HCT116 (cell line): Measurements from ENCODE around the gene MAP4K2. TPM values are rescaled to one million over a fixed set of nuclear protein-coding genes. Genes with fewer than 3 reads are reported as not detected.

ENCODE experiments used
- ATAC-seq: fragments of 200-7000 bp; cut with Tn5 transposase; 2 replicates; pipeline ENCODE4 v1.9.1; 2020; ENCODE audit warnings: mild to moderate bottlenecking, moderate library complexity
- BruUV-seq: library from RNA; stranded (reverse); fragments of 400-500 nt; replicated peaks from 2 replicates; lab custom pipeline; 2021; lab: Mats Ljungman, UMichigan
- CTCF ChIA-PET: fragments of 300-600 bp; sonication (Branson Sonifier 250); formaldehyde crosslinking; loops from one replicate; lab custom pipeline; 2021; ENCODE audit warnings: antibody characterized with exemption; lab: Charles Lee
- POLR2A ChIA-PET: fragments of 300-600, 350-600 bp; sonication (Branson Sonifier 250); formaldehyde crosslinking; loops from one replicate; lab custom pipeline; 2021; ENCODE audit warnings: antibody characterized with exemption; lab: Charles Lee
- RAD21 ChIA-PET, 2 experiments: fragments of 300-600 bp; sonication (Branson Sonifier 250); formaldehyde crosslinking; loops; one replicate each; lab custom pipeline; 2023; ENCODE audit warnings: low total read pairs in 2 of 2; ENCODE audit not compliant: uncharacterized antibody in 2 of 2, unreplicated experiment in 2 of 2, low non-redundant PET in 1 of 2; lab: Charles Lee
- DNase-seq: peaks from one replicate; pipeline ENCODE4 v3.0.0-alpha.2; 2010; ENCODE audit warnings: low read depth, low spot score
- H2AFZ ChIP-seq: fragments of 200-600 bp; shearing (Covaris generic), sonication (generic); 2 replicates; pipeline ENCODE4 v1.6.1; 2017; ENCODE audit warnings: low read depth, mixed run types, mixed read lengths, antibody characterized with exemption, low read length; ENCODE audit not compliant: poor library complexity, severe bottlenecking
- H3K27ac ChIP-seq: 2 replicates; pipeline ENCODE4 v1.5.1; 2012; ENCODE audit warnings: low read depth, low read length
- H3K27me3 ChIP-seq: fragments of 200-600 bp; sonication (generic); 2 replicates; pipeline ENCODE4 v1.6.1; 2016; ENCODE audit warnings: mixed run types, low read length, mixed read lengths; ENCODE audit not compliant: insufficient read depth
- H3K36me3 ChIP-seq, 2 experiments: fragments of 200-500 bp in 1 of 2; fragments of 200-600 bp in 1 of 2; sonication (Bioruptor generic) in 1 of 2; sonication (generic) in 1 of 2; 2 replicates each; pipeline versions ENCODE4 v1.5.1 to v1.6.1; 2014 to 2016; ENCODE audit warnings: low read length in 2 of 2, inconsistent platforms in 1 of 2, mixed read lengths in 1 of 2, mixed run types in 1 of 2; ENCODE audit not compliant: insufficient read depth in 2 of 2, control insufficient read depth in 1 of 2
- H3K4me1 ChIP-seq, 2 experiments: fragments of 200-600 bp in 1 of 2; sonication (generic) in 1 of 2; 2 replicates each; pipeline versions ENCODE4 v1.5.1 to v1.6.1; 2012 to 2017; ENCODE audit warnings: low read length in 2 of 2, inconsistent platforms in 1 of 2, mild to moderate bottlenecking in 1 of 2, mixed read lengths in 1 of 2, mixed run types in 1 of 2, moderate library complexity in 1 of 2; ENCODE audit not compliant: insufficient read depth in 2 of 2, control insufficient read depth in 1 of 2
- H3K4me2 ChIP-seq: fragments of 200-600 bp; sonication (generic); 2 replicates; pipeline ENCODE4 v1.6.1; 2017; ENCODE audit warnings: mixed run types, low read length, mixed read lengths
- H3K4me3 ChIP-seq, 2 experiments: fragments of 200-600 bp in 1 of 2; sonication (generic) in 1 of 2; replicated peaks in 1 of 2; 2 replicates each; pipeline ENCODE4 v1.5.1; 2011 to 2016; ENCODE audit warnings: low read length in 2 of 2, control low read depth in 1 of 2, low read depth in 1 of 2, mild to moderate bottlenecking in 1 of 2, mixed read lengths in 1 of 2, mixed run types in 1 of 2
- H3K79me2 ChIP-seq: fragments of 200-600 bp; sonication (generic); 2 replicates; pipeline ENCODE4 v1.6.1; 2017; ENCODE audit warnings: mild to moderate bottlenecking, mixed run types, low read length, moderate library complexity, mixed read lengths; ENCODE audit not compliant: insufficient read depth
- H3K9ac ChIP-seq: fragments of 200-600 bp; sonication (generic); 2 replicates; pipeline ENCODE4 v1.6.1; 2016; ENCODE audit warnings: low read length, mixed read lengths
- H3K9me2 ChIP-seq: fragments of 200-600 bp; sonication (generic), shearing (Covaris generic); 2 replicates; pipeline ENCODE4 v1.6.1; 2017; ENCODE audit warnings: mixed run types, mild to moderate bottlenecking, moderate library complexity; ENCODE audit not compliant: insufficient read depth
- H3K9me3 ChIP-seq, 2 experiments: fragments of 200-500 bp in 1 of 2; fragments of 200-600 bp in 1 of 2; sonication (Bioruptor generic) in 1 of 2; sonication (generic) in 1 of 2; 2 replicates each; pipeline ENCODE4 v1.6.1; 2014 to 2017; ENCODE audit warnings: low read length in 2 of 2, mixed read lengths in 2 of 2, inconsistent platforms in 1 of 2, low read depth in 1 of 2, mild to moderate bottlenecking in 1 of 2, mixed run types in 1 of 2, moderate library complexity in 1 of 2; ENCODE audit not compliant: control insufficient read depth in 1 of 2, insufficient read depth in 1 of 2
- H4K20me1 ChIP-seq: fragments of 200-600 bp; sonication (generic), shearing (Covaris generic); 2 replicates; pipeline ENCODE4 v1.6.1; 2017; ENCODE audit warnings: mixed run types, mild to moderate bottlenecking, moderate library complexity; ENCODE audit not compliant: insufficient read depth
- ATF3 ChIP-seq: IDR thresholded peaks from 2 replicates; pipeline ENCODE4 v1.6.1; 2012
- EGR1 ChIP-seq: IDR thresholded peaks from 2 replicates; pipeline ENCODE4 v1.6.1; 2012; ENCODE audit warnings: low read depth
- EZH2phosphoT487 ChIP-seq: fragments of 200-600 bp; IDR thresholded peaks from 2 replicates; pipeline ENCODE4 v1.6.1; 2018; ENCODE audit warnings: antibody characterized with exemption, borderline replicate concordance
- FOSL1 ChIP-seq: IDR thresholded peaks from 2 replicates; pipeline ENCODE4 v1.6.1; 2012; ENCODE audit warnings: low read depth
- JUND ChIP-seq: IDR thresholded peaks from 2 replicates; pipeline ENCODE4 v1.6.1; 2012
- POLR2AphosphoS5 ChIP-seq: IDR thresholded peaks from 2 replicates; pipeline ENCODE4 v1.6.1; 2011; ENCODE audit warnings: mild to moderate bottlenecking, low read depth, low read length, moderate library complexity
- RAD21 ChIP-seq: IDR thresholded peaks from 2 replicates; pipeline ENCODE4 v1.6.1; 2012; ENCODE audit warnings: low read depth, mild to moderate bottlenecking
- REST ChIP-seq: IDR thresholded peaks from 2 replicates; pipeline ENCODE4 v1.6.1; 2012; ENCODE audit warnings: low read depth
- SRF ChIP-seq: IDR thresholded peaks from 2 replicates; pipeline ENCODE4 v1.6.1; 2012; ENCODE audit warnings: low read depth
- TCF7L2 ChIP-seq: IDR thresholded peaks from 2 replicates; pipeline ENCODE4 v1.7.0; 2011; ENCODE audit warnings: borderline replicate concordance, inconsistent platforms; ENCODE audit not compliant: insufficient read depth, insufficient read length; ENCODE audit errors: extremely low read depth
- ZFX ChIP-seq: fragments of 450-650 bp; IDR thresholded peaks from 2 replicates; pipeline ENCODE4 v1.6.1; 2017
- intact Hi-C: fragments of 100-400 bp; cut with micrococcal nuclease; formaldehyde crosslinking; loops from 2 replicates; pipeline ENCODE4 v1.10.0; 2022
- total RNA-seq: library from RNA; stranded (reverse); gene quantifications from one replicate; pipeline ENCODE4 v1.2.1, GENCODE V29; 2021; ENCODE audit not compliant: unreplicated experiment
- TF ChIP-seq, protein P1 (sequence below): IDR thresholded peaks from 2 replicates; pipeline ENCODE4 v1.6.1; 2011; ENCODE audit warnings: mild to moderate bottlenecking, low read length, moderate library complexity; ENCODE audit not compliant: insufficient replicate concordance; ENCODE audit errors: extremely low read depth

Gene MAP4K2
- total RNA-seq, 1 experiment from 2014 or later = 44.2 TPM

DNA sequence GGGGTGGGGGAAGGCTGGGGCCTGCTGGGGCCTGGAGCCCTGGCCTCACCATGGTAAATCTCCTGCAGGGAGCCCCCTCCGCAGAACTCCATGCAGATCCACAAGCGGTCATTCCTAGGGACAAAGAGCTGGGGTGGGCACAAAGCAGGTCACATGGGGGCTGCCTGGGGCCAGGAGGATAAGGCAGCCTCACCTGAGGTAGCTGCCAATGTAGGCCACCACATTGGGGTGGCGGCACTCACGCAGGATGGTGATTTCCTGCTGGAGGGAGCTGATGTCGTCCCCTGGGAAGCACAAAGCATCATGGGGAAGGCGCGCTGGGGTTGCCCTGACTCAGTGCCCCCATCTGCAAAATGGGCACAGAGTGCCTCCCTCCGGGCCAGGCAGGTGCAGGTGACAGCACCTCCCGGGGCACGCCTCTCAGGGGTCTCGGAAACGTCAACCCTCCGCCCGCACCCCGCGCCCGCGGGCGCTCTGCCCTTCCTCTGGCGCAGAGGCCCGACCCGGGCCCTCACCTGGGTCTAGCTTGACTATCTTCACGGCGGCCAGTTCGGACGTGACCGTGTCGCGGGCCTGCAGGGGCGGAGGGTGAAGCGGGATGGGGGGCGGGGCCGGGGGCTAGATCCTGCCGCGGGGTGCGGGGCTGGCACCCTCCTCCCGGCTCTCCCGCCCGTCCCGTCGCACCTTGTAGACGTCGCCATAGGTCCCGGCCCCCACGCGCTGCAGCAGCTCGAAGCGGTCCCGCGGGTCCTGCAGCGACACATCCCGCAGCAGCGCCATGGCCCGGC, 450 bp downstream of the MAP4K2 start:
- RAD21 ChIA-PET = interaction anchor here in 1 of 2 experiments (0.6 kb wide), 1 partner anchor 9 kb away, joined by 4 read pairs; no protein-coding TSS in a partner anchor

More for the DNA sequence above, 450 bp downstream of the MAP4K2 start:
- DNase-seq (no peak), ATAC-seq (peak; percentile 52)
- H3K79me2 ChIP-seq = no peaks in the 10 kb centered on the region; the same call in 1 of the 2 replicates
- peaks cover under 1 to 10% of the 10 kb centered on the region in 2 experiments; a peak in 2 of 4 replicates for H3K36me3 ChIP-seq
- POLR2A ChIA-PET = interaction anchor here (1.0 kb wide), 1 partner anchor 12 kb away, joined by 6 read pairs; no protein-coding TSS in a partner anchor
- H2AFZ ChIP-seq = no peak overlapping the region
- H3K9ac ChIP-seq = peak overlapping the region; percentile 73
- H3K4me1 ChIP-seq = peaks cover 28 to 53% of the 10 kb centered on the region in 2 experiments
- no peaks in the 10 kb centered on the region for H3K27me3 ChIP-seq
- TF ChIP-seq ATF3 (no peak), EGR1 (no peak), JUND (no peak), POLR2AphosphoS5 (0 out of 2 replicates have a peak, but pooled peaks have one; percentile 29), FOSL1 (no peak), REST (no peak), EZH2phosphoT487 (no peak), ZFX (peak; percentile 48; the same call in 1 of the 2 replicates), SRF (no peak), TCF7L2 (no peak), RAD21 (no peak)
- TF ChIP-seq, protein P1, sequence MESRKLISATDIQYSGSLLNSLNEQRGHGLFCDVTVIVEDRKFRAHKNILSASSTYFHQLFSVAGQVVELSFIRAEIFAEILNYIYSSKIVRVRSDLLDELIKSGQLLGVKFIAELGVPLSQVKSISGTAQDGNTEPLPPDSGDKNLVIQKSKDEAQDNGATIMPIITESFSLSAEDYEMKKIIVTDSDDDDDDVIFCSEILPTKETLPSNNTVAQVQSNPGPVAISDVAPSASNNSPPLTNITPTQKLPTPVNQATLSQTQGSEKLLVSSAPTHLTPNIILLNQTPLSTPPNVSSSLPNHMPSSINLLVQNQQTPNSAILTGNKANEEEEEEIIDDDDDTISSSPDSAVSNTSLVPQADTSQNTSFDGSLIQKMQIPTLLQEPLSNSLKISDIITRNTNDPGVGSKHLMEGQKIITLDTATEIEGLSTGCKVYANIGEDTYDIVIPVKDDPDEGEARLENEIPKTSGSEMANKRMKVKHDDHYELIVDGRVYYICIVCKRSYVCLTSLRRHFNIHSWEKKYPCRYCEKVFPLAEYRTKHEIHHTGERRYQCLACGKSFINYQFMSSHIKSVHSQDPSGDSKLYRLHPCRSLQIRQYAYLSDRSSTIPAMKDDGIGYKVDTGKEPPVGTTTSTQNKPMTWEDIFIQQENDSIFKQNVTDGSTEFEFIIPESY = no peak
- peak overlapping the region; percentile 96 for H3K4me2 ChIP-seq
- H3K9me3 ChIP-seq = no peaks in the 10 kb centered on the region
- H4K20me1 ChIP-seq = no peaks in the 10 kb centered on the region
- intact Hi-C loops = no loop called here
- H3K9me2 ChIP-seq = no peaks in the 10 kb centered on the region
- BruUV-seq = no TSS peak
- H3K27ac ChIP-seq = peak overlapping the region; percentile 92
- CTCF ChIA-PET = interaction anchor here (2.1 kb wide), 1 partner anchor 42 kb away, joined by 4 read pairs; the partner anchor contains the start of gene CDC42BPG
- H3K4me3 ChIP-seq = peak overlapping the region; percentile 73 to 83
